HG02840 (cell line): Measurements from ENCODE around the gene SLC2A1.

ENCODE experiments used
- ATAC-seq: cut with Tn5 transposase; IDR thresholded peaks from one replicate; pipeline ENCODE4 v1.9.1; 2021; ENCODE audit warnings: mild to moderate bottlenecking, moderate library complexity, moderate number of reproducible peaks; ENCODE audit not compliant: unreplicated experiment, low FRiP score

Gene SLC2A1

GRCh38 chr1:42958488-42959319, at the start of gene SLC2A1:
Gene SLC2A1, minus strand, starts transcription at chr1:42958868. Its CDS starts 217 bp downstream, at chr1:42958651.
- peak; percentile 88 for ATAC-seq

- no peak for ATAC-seq
Measured at GRCh38 chr1:43007377-43008114, 48.9 kb upstream of the SLC2A1 start.

GRCh38 chr1:43005460-43006361, 47.0 kb upstream of the SLC2A1 start:
- no peak for ATAC-seq

GRCh38 chr1:43004587-43005459, 46.2 kb upstream of the SLC2A1 start:
- no peak for ATAC-seq

- ATAC-seq = no peak
Measured at GRCh38 chr1:43002766-43003165, 44.1 kb upstream of the SLC2A1 start.

- ATAC-seq = no peak
Measured at GRCh38 chr1:43002116-43002515, 43.4 kb upstream of the SLC2A1 start.

- no peak for ATAC-seq
Measured at GRCh38 chr1:43001434-43001833, 42.8 kb upstream of the SLC2A1 start.

GRCh38 chr1:43000271-43000670, 41.6 kb upstream of the SLC2A1 start:
- no peak for ATAC-seq

GRCh38 chr1:42999308-42999707, 40.6 kb upstream of the SLC2A1 start:
- ATAC-seq = no peak

GRCh38 chr1:42998386-42998785, 39.7 kb upstream of the SLC2A1 start:
- ATAC-seq = no peak

- no peak for ATAC-seq
Measured at GRCh38 chr1:42996384-42996970, 37.8 kb upstream of the SLC2A1 start.

GRCh38 chr1:42993502-42994136, 35.0 kb upstream of the SLC2A1 start:
- no peak for ATAC-seq

- ATAC-seq = no peak
Measured at GRCh38 chr1:42992054-42992571, 33.4 kb upstream of the SLC2A1 start.

GRCh38 chr1:42990757-42991346, 32.2 kb upstream of the SLC2A1 start:
- ATAC-seq = no peak

GRCh38 chr1:42983693-42984092, 25.0 kb upstream of the SLC2A1 start:
- no peak for ATAC-seq

GRCh38 chr1:42983253-42983652, 24.6 kb upstream of the SLC2A1 start:
- no peak for ATAC-seq

- ATAC-seq = no peak
Measured at GRCh38 chr1:42982641-42983040, 24.0 kb upstream of the SLC2A1 start.

GRCh38 chr1:42981871-42982270, 23.2 kb upstream of the SLC2A1 start:
- ATAC-seq = no peak
